Cortex of kidney (tissue), 1 donor: ENCODE results near the gene CCDC27.
"Not testable (repeated sequence)": the region's sequence is repeated elsewhere in the genome, so short reads cannot be mapped to it uniquely, and the experiment has no call there.

Experiments
- DNase-seq: peaks from one replicate; lab custom pipeline; 2025; lab: John Stamatoyannopoulos, UW

The CCDC27 gene

DNA sequence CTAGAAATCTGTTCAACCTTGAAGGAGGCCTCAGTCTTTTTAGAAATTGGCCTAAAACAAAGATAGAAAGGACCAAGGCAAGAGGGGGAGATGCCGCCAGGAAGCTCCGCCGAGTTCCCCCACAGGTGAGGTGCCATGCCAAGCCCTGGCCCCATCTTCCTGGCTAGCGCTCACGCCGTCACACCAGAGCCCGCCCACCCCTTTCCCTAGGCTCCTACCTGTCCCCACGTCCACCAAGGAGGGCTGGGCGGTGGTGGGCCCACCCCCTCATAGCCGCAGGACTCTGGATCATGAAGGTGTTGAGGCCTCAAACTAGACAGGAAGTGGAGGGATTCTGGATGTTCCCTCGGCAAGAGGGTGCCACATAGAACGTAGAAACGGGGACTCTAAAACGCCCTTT is 15.5 kb upstream of the CCDC27 start:
- DNase-seq, result no peak

DNA sequence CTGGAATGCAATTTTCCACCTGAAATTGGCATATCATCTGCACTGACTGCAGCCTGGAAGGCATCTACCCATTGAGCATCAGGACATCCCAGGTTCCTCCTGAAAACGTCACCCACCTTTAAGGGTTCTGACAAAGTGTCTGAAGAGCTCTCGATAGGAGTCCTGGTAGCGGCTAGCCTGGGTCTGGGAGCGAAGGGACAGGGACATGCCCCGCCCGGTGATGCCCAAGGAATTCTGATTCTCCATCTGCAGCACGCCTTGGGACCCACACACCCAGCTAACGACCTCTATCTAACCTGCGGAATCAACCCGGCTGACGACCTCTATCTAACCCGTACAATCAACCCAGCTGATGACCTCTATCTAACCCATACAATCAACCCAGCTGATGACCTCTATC is 13.3 kb upstream of the CCDC27 start:
- no peak for DNase-seq

DNA sequence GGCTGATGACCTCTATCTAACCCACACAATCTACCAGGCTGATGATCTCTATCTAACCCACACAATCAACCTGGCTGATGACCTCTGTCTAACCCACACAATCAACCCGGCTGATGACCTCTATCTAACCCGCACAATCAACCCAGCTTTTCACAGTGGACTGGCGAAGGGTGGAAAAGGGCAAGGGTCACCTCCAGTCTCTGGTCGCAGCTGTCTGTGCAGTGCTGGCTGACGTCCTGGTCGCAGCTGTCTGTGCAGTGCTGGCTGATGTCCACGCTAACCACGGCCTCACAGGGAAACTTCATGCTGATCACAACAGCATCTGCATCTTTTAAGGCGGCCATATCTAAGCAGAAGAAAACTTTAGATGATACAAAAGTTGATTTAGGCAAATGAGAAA is 12.2 kb upstream of the CCDC27 start:
- no peak for DNase-seq

DNA sequence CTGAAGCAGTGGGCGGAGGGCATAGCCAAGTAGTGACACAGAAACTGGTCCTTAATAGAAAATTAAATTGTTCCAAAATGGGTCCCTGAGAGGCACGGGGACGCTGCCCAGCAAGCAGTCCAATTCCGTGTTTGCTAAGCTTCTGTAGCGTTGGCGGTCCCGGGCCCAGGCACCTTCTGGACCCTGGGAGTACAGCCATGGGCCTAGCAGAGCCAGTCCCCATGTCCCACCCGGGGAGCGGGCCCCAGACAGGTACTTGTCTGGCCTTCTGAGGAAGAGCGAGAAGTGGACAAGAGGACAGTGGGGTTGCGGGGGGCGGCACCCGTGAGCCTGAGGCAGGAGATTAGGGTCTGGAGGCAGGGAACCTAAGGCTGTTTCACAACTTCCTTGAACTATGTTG is 11.5 kb upstream of the CCDC27 start:
- no peak for DNase-seq

DNA sequence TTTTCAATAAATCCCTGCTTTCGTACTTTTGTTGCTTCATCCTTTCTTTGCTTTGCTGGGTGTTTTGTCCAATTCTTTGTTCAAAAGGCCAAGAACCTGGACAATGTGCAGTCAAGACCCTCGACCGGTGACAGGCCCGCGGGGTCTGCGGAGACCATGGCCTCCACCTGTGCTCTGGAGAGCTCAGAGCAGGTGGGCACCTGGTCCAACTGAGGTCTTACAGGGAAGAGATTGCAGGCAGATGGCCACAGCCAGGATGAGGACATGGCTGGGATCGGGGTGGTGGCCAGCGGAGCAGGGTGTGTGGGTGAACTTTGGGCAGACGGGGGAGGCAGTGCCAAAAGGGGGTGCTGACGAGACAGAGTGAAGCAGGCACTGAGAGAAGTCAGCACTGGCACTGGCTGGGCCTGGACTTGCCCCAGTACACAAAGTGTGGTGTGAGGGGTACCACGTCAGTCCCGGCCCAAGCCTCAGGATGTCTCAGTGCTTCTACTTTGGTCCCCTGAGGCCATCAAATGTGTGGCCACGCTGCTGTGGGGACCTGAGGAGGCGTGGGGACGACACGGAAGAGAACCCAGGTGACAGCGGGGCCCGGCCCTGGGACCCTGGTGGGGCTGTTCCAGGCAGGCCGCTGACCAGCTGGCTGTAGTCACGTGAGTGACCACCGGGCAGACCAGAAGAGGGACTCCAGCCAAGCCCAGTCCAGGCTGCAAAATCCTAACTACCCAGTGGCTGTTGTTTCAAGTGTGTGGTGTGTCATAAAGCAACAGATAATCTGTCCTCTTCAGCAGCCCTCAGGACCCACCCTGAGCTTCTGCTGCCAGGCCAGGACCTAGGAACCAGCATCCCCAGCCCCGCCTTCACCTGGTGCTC is 10.4 kb upstream of the CCDC27 start:
- DNase-seq, result no peak

DNA sequence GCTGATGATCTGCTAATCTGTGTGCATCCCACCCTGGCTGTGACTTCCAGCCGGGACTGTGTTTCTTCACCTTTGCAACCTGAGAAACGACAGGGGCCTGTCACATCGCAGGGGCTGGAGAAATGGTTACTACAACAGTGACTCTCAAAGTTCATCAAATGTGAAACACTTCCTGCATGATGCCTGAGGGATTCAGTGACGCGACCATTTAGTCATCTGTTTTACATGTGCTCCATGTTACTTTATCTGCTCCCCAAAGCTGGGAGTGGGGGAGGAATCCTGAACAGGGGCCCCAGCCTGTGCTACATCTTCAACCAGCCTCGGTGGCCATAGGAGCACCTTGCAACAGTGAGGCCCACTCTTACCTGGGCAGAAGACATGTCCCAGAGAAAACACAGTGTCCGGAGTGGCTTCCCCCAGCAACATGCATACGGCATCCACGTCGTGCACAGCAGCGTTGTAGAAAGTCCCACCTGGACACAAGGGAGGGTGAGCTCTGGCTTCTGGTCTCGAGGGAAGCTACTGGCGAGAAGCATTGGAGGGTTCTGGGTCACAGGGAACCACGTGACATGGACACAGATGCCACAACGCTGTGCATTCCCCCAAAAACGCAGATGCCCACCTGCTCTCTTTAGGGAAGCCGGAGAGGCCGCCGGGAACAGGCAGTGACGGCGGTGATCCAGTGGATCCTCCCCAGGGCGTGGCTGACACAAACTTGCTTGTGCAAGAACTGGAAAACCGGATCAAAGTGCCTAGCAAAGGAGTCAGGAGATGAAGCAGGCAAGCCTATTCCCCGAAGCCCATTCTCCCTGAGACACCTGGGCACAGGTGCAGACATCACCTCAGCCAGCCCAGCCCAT is 9.6 kb upstream of the CCDC27 start:
- no peak for DNase-seq

DNA sequence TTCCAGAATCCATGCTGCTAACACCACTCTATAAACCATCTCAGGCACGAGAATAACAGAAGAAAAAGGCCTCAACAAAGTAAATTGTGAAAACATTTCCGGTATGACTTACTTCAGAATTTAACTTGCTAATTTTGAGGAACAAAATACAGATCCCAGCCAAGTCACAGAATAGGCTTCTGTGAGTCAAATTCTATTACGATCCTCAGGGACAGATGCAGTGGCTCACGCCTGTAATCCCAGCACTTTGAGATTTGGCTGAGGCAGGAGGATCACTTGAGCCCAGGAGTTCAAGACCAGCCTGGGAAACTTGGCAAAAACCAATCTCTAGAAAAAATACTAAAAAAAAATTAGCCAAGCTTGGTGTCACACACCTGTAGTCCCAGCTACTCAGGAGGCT is 8.8 kb upstream of the CCDC27 start:
- no peak for DNase-seq

DNA sequence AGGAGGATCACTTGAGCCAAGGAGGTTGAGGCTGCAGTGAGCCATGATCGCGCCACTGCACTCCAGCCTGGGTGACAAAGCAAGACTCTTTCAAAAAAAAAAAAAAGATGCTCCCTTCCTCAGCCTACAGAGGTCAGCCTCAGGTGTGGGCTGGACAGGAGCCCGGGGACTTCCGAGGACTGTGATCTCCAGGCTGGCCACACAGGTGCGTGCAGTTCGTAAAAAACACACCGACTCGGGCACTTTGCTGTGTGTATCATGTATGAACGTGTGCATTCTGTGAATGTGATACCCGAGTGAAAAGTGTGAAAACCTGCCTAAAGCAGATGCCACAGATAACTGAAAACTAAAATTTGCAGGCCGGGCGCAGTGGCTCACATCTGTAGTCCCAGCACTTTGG is 8.4 kb upstream of the CCDC27 start:
- DNase-seq, result no peak

DNA sequence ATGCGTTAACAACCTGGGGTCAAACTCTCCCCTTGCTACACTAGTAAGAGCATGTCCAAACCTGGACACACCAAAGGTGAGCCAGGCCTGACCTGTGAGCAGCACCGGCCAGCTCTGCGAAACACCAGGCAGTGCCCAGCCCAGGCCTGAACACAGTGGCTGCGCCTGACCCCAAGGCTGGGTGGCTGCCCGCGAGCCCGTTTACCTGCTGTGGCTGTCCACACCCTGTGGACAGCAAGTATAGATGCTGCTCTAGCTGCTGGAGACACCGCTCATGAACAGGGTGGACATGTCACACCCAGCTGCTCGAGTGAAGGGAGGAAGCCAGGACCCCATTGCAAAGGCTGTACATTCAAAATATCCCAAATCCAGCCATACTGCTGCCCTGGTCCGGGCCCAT is 7.6 kb upstream of the CCDC27 start:
- DNase-seq, result no peak

DNA sequence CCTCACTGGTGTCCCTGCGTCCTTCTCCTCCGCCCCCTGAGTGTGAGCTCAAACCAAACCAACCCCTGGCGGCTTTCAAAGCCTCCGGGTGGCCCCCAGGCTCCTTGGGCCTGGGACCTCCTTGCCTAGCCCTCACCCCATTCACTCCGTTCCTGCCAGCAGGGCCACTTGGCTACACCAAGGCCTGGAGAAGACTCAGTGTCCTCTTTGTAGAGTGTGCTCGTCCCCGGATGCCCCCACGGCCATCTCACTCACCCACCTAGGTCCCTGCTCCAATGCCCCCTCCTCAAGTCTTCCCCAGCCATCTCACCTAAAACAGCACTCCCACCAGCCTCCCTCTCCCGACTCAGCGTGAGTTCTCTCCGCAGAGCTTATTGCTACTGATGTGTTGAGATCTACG is 7.2 kb upstream of the CCDC27 start:
- DNase-seq, result no peak

DNA sequence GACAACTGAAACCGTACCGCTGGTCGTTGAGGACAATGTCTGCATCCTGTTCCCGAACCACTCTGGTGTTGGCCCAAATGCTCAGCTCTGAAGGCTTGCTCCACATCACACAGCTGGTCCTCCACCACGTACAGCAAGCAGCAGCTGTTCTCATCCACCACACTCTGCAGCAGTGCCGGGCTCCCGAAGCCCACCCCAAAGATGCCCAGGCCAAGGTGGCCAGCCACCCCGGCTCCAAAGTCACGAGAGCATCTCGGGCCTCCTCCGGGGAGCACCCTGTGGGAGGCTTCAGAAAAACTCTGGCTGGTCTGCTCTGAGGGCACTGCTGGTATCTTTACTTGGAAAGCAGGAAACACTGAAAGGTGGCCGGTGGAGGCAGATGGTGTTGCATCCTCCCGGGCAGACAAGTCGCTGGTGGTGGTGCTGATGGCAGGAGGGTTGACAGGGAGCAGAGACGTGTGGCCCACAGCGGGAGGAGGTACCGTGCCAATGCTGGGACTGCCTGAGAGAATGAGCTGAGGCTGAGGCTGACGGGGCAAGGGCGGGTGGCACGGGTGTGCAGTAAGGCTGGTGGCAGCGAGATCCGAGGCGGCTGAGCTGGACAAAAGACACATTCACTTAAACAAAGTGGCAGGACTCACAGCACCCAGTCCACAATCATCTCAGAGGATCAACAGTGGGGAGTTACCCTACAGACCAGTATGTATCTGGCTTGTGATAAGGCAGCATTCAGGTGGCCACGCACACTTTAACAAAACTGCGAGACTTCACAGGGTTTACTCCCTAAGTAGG is 6.5 kb upstream of the CCDC27 start:
- no peak for DNase-seq

DNA sequence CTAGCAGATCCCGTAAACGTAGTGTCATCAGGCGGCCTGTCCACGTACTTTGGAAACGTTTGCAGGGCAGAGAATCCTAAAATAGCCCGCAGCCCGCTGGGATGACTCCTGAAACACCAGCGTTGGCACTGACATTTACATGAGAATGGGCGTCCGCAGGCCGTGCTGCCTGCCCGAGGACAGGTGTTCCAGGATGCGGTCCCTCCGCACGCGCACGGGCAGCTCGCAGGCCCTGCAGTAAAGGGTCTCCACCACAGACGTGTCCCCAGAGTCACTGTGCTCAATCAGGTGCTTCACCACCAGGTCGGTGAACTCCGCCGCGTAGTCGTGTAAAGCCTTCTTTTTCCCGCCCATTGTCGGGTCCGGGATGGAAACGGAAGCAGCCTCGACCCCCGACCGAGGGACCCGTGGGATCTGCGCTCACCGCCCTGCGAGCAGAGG is 5.8 kb upstream of the CCDC27 start:
- no peak for DNase-seq

DNA sequence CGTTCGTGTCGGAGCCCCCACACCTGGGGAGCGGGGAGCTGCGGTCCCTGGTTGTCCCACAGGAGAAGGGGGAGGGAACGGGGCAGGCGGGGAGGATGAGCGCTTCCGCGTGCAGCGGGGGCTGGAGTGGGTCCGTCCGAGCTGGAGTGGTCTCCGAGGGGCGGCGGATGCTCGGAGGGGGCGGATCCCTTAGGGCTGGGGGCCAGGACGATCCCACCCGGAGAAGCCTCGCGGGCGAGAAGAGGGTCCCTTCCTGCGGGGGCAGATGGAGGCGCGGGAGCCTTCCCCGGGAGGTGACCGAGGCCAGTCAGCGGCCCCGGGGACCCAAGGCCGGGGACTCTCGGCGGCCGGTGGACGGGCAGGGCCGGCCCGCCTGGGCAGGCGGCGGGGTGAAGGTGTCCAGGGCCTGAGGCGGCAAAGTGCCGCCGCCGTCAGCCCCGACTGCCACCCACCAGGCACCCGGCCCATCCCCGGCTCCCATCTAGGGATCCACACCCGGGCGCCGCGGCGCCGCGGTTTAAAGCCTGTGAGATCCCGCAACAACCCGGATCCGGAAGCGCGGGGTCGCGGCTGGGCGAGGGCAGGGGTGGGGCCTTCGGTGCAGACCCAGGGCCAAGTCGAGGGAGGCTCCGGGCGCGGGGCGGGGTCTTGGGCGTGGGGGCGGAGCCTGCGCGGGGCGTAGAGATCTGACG is 5.3 kb upstream of the CCDC27 start:
- DNase-seq, result no peak

DNA sequence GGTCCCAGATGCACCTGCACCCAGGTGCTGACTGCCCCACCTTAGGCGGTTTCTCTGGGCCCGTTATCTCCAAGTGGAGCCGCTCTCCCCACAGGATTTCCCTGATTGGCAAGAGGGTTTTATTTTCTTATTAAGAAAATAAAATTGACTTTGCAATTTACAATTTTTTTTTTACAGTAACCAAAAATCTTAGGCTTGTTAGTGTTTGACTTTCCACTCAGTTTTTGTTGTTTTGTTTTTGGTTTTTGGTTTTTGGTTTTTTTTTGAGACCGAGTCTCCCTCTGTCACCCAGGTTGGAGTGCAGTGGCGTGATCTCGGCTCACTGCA is 4.8 kb upstream of the CCDC27 start:
- no peak for DNase-seq

DNA sequence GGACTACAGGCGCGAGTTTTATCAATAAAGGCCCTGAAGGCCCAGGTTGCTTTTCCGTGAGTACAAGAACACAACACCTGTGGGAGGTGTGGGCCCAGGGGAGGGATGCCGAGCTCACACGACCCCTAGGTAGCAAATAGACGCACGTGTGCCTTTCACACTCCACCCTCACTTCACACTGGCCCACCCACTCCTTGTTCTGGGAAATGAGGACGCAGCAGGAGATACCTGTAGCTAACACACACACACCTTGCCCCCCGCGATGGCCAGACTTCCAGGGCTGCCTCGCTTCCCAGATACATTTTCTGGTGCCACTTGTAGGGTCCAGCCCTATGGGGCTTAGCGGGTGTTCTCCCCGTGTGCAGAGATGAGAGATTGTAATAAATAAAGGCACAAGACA is 4.3 kb upstream of the CCDC27 start:
- DNase-seq, result no peak

DNA sequence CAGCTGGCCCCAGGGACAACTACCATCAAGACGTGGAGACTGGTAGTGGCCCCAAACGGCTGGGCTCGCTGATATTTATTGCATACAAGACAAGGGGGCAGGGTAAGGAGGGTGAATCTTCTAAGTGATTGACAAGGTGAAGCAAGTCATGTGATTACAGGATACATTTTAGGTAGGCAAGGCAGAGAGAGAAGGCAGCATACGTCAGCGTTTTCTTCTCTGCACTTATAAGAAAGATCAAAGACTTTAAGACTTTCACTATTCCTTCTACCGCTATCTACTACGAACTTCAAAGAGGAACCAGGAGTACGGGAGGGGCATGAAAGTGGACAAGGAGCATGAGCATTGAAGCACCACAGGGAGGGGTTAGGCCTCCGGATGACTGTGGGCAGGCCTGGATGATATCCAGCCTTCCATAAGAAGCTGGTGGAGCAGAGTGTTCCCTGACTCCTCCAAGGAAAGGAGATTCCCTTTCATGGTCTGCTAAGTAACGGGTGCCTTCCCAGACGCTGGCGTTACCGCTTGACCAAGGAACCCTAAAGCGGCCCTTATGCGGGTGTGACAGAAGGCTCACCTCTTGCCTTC is 3.8 kb upstream of the CCDC27 start:
- not testable (repeated sequence) for DNase-seq

DNA sequence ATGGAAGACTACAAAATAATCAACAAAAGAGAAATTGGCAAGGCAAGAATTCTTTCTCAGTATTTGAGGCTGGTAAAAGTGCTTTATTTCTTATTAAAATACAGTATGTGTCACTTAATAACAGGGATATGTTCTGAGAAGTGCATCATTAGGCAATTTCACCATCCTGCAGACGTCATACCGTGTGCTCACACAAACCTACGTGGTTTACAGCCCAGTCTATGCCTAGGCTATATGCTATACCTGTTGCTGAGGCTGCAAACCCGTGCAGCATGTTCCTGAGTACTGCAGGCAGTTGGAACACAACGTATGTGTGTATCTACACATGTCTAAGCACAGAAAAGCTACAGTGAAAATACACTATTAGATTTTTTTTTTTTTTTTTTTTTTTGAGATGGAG is 2.7 kb upstream of the CCDC27 start:
- DNase-seq, result no peak

DNA sequence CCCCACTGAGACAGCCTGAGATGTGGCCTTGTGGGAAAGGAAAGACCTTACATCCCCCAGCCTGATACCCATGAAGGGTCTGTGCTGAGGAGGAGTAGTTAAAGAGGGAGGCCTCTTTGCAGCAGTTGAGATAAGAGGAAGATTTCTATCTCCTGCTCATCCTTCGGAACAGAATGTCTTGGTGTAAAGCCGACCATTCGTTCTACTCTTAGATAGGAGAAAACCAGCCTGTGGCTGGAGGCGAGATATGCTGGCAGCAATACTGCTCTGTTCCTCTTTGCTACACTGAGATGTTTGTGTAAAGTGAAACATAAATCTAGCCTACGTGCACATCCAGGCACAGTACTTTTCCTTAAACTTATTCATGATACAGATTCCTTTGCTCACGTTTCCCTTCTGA is 1.5 kb upstream of the CCDC27 start:
- DNase-seq, result no peak

DNA sequence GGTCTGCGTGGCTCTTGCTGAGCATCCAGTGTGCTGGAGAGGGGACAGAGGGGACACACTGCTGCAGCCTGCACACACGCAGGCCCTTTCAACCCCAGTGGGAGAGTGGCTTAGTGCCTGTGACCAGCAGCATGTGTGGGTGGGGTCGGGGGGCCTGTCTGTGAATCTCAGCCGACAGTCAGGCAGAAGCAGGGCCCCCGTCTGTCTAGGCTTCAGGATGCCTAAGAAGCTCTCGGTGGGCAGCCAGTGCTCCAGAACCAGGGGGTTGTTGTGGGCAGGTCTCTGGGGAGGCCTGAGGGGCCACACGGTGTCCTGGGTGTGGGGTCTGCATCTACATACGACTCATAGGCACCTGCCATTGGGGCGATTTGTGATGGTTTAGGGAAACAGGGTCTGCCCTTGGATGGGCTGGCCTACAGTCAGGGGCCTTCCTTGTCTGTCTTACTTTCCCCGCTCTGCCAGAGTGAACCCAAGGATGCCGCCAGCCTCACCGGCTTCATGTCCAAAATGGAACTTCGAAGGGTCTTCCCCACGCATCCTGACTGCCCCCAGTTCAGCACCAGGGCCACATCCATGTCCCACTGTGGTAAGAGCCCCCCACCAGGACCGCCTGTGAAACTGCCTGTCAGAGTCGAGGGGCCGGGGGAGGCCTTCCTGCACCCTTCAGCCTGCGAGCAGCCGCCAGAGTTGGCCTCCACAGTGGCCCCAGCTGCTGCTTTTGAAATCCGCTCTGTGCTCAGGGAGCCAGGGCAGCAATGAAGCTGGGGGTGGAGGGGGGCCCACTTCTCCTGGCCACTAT is 1.6 kb downstream of the CCDC27 start:
- no peak for DNase-seq

DNA sequence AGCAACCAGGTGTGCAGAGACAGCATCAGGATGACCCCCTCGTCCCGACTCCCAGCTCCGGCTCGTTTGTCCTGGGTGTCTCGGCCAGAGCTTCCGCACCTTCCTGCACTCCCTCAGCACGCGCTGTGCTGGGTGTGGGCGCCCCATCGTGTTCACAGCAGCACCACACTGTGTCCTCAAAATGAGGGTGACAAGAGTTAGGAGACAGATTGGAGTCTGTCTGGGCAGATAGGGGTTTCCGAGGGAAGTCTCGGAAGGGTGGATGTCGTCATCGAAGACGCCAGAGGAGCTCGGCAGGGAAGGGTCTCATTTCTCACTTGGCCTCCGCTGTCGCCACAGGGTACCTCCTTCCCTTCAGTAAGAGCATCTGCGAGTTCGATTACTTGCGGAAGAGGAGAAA is 4.1 kb downstream of the CCDC27 start:
- DNase-seq, result no peak

DNA sequence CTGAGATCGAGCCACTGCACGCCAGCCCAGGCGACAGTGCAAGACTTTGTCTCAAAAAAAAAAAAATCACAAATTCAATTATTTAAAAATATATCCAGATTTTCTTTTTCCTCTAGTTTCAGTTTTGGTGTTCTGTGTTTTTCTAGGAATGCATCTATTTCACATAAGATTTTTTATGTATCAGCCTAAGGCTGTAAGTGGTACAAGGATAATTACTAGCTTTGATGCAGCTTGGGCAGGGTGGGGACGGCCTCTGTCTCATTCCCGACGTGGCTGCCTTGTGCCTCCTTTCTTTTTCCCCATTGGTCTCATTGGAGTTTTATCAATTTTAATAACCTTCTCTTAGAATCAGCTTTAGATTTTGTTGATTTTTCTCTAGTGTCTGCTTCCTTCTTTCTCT is 6.9 kb downstream of the CCDC27 start:
- no peak for DNase-seq
